Body of pancreas (tissue), 4 donors: ENCODE measurements around the gene RREB1.
A peak's percentile ranks its signal among the peaks of the same experiment; 100 is the strongest.

Experiments used
- CTCF ChIP-seq, 7 experiments: fragments of 450-650 bp in 4 of 7; fragments of 200-600 bp in 3 of 7; sonication (generic) in 3 of 7; IDR thresholded peaks; one replicate each; pipeline ENCODE4 v1.5.1; 2016 to 2019; ENCODE audit warnings: antibody characterized with exemption in 7 of 7
- POLR2A ChIP-seq, 3 donors: fragments of 450-650 bp; IDR thresholded peaks; one replicate each; pipeline ENCODE4 v1.6.1; 2016; ENCODE audit warnings: antibody characterized with exemption in 3 of 3, mild to moderate bottlenecking in 2 of 3

GRCh38 chr6:7241709-7242645 is 134.2 kb downstream of the RREB1 start:
- no peak for TF ChIP-seq CTCF (IDR thresholded peaks at IDR 0.05)
- TF ChIP-seq POLR2A (IDR thresholded peaks at IDR 0.05), result peak in 2 of 3 donors; percentile 47 to 64
